HL-60 (cell line): ENCODE data around the gene ZNF430.

ENCODE experiments used
- GABPA ChIP-seq: IDR thresholded peaks from 2 replicates; pipeline ENCODE4 v1.6.1; 2012; ENCODE audit warnings: low read depth
- POLR2AphosphoS5 ChIP-seq: IDR thresholded peaks from 2 replicates; pipeline ENCODE4 v1.6.1; 2012; ENCODE audit warnings: low read depth
- SPI1 ChIP-seq: IDR thresholded peaks from 2 replicates; pipeline ENCODE4 v1.6.1; 2012; ENCODE audit warnings: low read depth, mild to moderate bottlenecking, borderline replicate concordance
- TF ChIP-seq, protein P1 (sequence below): IDR thresholded peaks from one replicate; pipeline ENCODE4 v1.5.1; 2011; ENCODE audit warnings: low read length, control low read depth, inconsistent platforms; ENCODE audit not compliant: insufficient read depth
- TF ChIP-seq, protein P2 (sequence below): IDR thresholded peaks from 2 replicates; pipeline ENCODE4 v1.6.1; 2012; ENCODE audit warnings: low read depth; ENCODE audit not compliant: insufficient replicate concordance

DNA sequence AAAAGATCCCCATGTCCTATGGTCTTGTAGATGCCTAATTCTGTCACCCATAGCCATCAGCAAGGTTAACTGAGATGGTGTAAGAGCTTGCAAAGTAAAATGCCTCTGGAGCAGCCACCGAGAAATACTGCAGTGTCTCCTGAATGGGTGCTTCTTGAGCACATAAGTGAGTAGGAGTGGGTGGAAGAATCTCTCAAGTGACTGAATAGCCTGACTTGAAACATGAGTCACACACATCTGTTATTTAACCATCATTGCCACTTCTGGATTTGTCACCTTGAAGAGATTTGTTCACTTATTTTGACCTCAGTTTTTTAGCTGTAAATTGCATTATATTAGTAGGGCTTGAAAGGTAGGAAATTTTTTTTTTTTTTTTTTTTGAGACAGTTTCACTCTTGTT, 63.9 kb downstream of the ZNF430 start:
- TF ChIP-seq, protein P1, sequence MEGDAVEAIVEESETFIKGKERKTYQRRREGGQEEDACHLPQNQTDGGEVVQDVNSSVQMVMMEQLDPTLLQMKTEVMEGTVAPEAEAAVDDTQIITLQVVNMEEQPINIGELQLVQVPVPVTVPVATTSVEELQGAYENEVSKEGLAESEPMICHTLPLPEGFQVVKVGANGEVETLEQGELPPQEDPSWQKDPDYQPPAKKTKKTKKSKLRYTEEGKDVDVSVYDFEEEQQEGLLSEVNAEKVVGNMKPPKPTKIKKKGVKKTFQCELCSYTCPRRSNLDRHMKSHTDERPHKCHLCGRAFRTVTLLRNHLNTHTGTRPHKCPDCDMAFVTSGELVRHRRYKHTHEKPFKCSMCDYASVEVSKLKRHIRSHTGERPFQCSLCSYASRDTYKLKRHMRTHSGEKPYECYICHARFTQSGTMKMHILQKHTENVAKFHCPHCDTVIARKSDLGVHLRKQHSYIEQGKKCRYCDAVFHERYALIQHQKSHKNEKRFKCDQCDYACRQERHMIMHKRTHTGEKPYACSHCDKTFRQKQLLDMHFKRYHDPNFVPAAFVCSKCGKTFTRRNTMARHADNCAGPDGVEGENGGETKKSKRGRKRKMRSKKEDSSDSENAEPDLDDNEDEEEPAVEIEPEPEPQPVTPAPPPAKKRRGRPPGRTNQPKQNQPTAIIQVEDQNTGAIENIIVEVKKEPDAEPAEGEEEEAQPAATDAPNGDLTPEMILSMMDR = no peak
- TF ChIP-seq GABPA (no peak), SPI1 (no peak), POLR2AphosphoS5 (no peak)
- TF ChIP-seq, protein P2, sequence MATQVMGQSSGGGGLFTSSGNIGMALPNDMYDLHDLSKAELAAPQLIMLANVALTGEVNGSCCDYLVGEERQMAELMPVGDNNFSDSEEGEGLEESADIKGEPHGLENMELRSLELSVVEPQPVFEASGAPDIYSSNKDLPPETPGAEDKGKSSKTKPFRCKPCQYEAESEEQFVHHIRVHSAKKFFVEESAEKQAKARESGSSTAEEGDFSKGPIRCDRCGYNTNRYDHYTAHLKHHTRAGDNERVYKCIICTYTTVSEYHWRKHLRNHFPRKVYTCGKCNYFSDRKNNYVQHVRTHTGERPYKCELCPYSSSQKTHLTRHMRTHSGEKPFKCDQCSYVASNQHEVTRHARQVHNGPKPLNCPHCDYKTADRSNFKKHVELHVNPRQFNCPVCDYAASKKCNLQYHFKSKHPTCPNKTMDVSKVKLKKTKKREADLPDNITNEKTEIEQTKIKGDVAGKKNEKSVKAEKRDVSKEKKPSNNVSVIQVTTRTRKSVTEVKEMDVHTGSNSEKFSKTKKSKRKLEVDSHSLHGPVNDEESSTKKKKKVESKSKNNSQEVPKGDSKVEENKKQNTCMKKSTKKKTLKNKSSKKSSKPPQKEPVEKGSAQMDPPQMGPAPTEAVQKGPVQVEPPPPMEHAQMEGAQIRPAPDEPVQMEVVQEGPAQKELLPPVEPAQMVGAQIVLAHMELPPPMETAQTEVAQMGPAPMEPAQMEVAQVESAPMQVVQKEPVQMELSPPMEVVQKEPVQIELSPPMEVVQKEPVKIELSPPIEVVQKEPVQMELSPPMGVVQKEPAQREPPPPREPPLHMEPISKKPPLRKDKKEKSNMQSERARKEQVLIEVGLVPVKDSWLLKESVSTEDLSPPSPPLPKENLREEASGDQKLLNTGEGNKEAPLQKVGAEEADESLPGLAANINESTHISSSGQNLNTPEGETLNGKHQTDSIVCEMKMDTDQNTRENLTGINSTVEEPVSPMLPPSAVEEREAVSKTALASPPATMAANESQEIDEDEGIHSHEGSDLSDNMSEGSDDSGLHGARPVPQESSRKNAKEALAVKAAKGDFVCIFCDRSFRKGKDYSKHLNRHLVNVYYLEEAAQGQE = no peak
